Measurements from ENCODE around the gene CD163. TPM values are rescaled to one million over a fixed set of nuclear protein-coding genes. Genes with fewer than 3 reads are reported as not detected.

Gene CD163
- polyA plus RNA-seq (2013, experiment 1 of 2) = 0.01 TPM
- polyA plus RNA-seq (2013, experiment 2 of 2) = 0.01 TPM

DNA sequence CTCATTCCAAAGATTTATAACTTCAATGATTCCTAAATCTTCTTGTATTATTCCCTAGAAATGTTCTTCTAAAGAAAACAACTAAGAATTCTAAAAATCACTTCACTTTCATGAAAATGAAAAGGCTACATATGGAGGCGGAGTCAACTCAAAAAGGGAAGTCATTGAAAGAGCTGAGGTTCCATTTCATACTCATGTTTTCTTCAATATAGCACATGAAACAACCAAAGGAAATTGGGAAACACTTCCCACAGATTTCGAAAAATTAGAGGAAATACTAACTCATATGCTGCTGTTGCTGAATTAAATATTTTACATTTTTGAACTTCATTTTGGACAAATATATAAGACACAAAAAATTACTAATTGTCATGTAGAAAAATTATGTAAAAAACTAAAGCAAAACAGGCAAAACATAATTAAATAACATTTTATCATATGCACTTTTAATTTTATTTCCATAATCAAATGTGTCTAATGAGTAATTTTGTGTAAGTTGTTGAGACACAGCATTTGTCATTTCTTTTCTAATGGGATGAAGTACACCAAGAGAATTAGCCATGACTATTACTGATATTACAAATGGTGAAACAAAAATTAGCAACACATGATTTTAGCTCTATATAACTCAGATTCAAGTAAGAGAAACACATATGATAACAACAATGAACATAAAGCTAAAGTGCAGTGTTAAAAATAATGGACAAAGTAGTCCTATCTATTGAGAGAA, at the start of gene CD163:
Gene CD163 (minus strand): TSS at position 92 of the 730 bp plus-strand sequence. CDS start 87 bp downstream, at position 5.
- no peaks in the 10 kb centered on the region for H3K27me3 ChIP-seq (ENCODE audit: control insufficient read depth in 3 of 3, insufficient read depth in 3 of 3, low read depth in 1 of 3, low read length in 3 of 3)
- H2AFZ ChIP-seq (ENCODE audit: low read length) = no peak within 1 kb of the TSS
- DNase-seq (ENCODE audit: low spot score) = no peak
- H3K9ac ChIP-seq (ENCODE audit: low read depth, low read length, poor library complexity) = no peak within 1 kb of the TSS
- H3K23ac ChIP-seq (ENCODE audit: low read depth, low read length, poor library complexity) = no peak within 1 kb of the TSS
- H3K4me3 ChIP-seq (ENCODE audit: low read length in 2 of 2) = no peak within 1 kb of the TSS
- no peak within 1 kb of the TSS for H3K4ac ChIP-seq (ENCODE audit: low read length)
- no peak within 1 kb of the TSS for H3K4me2 ChIP-seq (ENCODE audit: insufficient read depth, low read length, poor library complexity, severe bottlenecking)
- no peaks in the 10 kb centered on the region for H3K79me1 ChIP-seq (ENCODE audit: low read depth, low read length)
- no CpG with 5 or more reads among the region's 2 CpGs for WGBS, 2 donors (ENCODE audit: extremely low coverage in 2 of 2, insufficient read length in 2 of 2, insufficient replicate concordance in 1 of 2)
- H4K8ac ChIP-seq (ENCODE audit: low read depth, low read length) = no peak within 1 kb of the TSS
- no peak within 1 kb of the TSS for H2BK5ac ChIP-seq (ENCODE audit: low read length)
- no peak within 1 kb of the TSS for H2BK15ac ChIP-seq (ENCODE audit: low read length)
- H4K91ac ChIP-seq (ENCODE audit: low read depth, low read length, poor library complexity) = no peak within 1 kb of the TSS
- H2BK12ac ChIP-seq (ENCODE audit: low read length) = no peak within 1 kb of the TSS
- H3K18ac ChIP-seq (ENCODE audit: low read length) = no peak within 1 kb of the TSS
- no peak within 1 kb of the TSS for H2AK5ac ChIP-seq (ENCODE audit: low read depth, low read length)
- no peaks in the 10 kb centered on the region for H3K36me3 ChIP-seq (replicated peaks in 1 of 2; ENCODE audit: control insufficient read depth in 2 of 2, insufficient read depth in 2 of 2, low read length in 2 of 2)
- no peak within 1 kb of the TSS for H3K27ac ChIP-seq (replicated peaks; ENCODE audit: low read length)
- H3K9me3 ChIP-seq (replicated peaks in 1 of 2; ENCODE audit: control insufficient read depth in 2 of 2, insufficient read depth in 1 of 2, low read depth in 1 of 2, low read length in 2 of 2) = no peaks in the 10 kb centered on the region
- no peak within 1 kb of the TSS for H3K14ac ChIP-seq (ENCODE audit: low read length)
- H3K4me1 ChIP-seq (ENCODE audit: control insufficient read depth in 2 of 2, insufficient read depth in 1 of 2, low read depth in 1 of 2, low read length in 2 of 2) = no peaks in the 10 kb centered on the region
- no peak within 1 kb of the TSS for H2BK120ac ChIP-seq (ENCODE audit: low read depth, low read length)

DNA sequence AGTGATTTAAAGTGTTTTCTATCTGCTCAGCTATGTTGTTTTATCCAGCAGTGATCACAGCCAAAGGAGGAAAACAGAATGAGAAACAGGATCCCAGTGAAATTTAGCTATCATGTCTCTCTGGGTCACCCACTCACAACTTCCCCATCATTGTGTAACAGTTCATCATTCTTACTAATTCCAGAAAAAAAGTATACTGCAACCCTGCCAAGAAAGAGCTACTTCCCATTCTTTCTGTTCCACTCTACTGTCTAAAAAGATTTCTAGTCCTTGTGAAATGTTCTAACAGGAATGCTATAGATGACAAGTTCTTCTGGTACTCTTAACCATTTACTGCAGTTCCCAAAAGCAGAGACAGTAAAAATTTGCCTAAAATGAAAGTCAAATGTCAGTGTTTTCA, 39.2 kb upstream of the CD163 start:
- Histone ChIP-seq H3K27ac (replicated peaks; ENCODE audit: low read length) (no peak overlapping the region), H3K4ac (ENCODE audit: low read length) (no peak overlapping the region), H2AFZ (ENCODE audit: low read length) (no peak overlapping the region), H4K8ac (ENCODE audit: low read depth, low read length) (no peak overlapping the region), H2AK5ac (ENCODE audit: low read depth, low read length) (no peak overlapping the region), H3K23ac (ENCODE audit: low read depth, low read length, poor library complexity) (no peak overlapping the region), H3K18ac (ENCODE audit: low read length) (no peak overlapping the region), H3K36me3 (replicated peaks in 1 of 2; ENCODE audit: control insufficient read depth in 2 of 2, insufficient read depth in 2 of 2, low read length in 2 of 2) (no peaks in the 10 kb centered on the region), H3K4me1 (ENCODE audit: control insufficient read depth in 2 of 2, insufficient read depth in 1 of 2, low read depth in 1 of 2, low read length in 2 of 2) (no peaks in the 10 kb centered on the region), H3K4me2 (ENCODE audit: insufficient read depth, low read length, poor library complexity, severe bottlenecking) (no peak overlapping the region), H2BK5ac (ENCODE audit: low read length) (no peak overlapping the region), H2BK120ac (ENCODE audit: low read depth, low read length) (no peak overlapping the region), H3K9ac (ENCODE audit: low read depth, low read length, poor library complexity) (no peak overlapping the region), H2BK15ac (ENCODE audit: low read length) (no peak overlapping the region), H3K14ac (ENCODE audit: low read length) (no peak overlapping the region), H3K27me3 (ENCODE audit: control insufficient read depth in 3 of 3, insufficient read depth in 3 of 3, low read depth in 1 of 3, low read length in 3 of 3) (no peaks in the 10 kb centered on the region), H3K4me3 (ENCODE audit: low read length in 2 of 2) (no peak overlapping the region), H2BK12ac (ENCODE audit: low read length) (no peak overlapping the region), H3K9me3 (replicated peaks in 1 of 2; ENCODE audit: control insufficient read depth in 2 of 2, insufficient read depth in 1 of 2, low read depth in 1 of 2, low read length in 2 of 2) (no peaks in the 10 kb centered on the region), H3K79me1 (ENCODE audit: low read depth, low read length) (no peaks in the 10 kb centered on the region), H4K91ac (ENCODE audit: low read depth, low read length, poor library complexity) (no peak overlapping the region)
- DNase-seq (ENCODE audit: low spot score) = no peak

DNA sequence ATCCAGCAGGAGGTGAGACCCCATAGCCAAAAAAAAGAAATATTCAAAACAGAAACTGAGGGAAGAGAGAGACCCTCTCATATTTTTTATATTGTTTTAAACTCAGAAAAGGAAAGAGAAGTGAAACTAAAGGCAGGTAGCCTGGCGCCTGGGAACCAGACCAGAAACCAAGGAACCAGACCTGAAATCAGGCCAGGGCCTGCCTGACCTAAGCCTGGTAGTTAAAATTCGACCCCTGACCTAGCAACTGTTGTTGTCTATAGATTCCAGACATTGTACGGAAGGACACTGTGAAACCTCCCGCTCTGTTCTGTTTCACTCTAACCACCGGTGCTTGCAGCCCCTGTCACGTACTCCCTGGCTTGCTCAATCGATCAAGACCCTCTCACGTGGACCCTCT, 38.5 kb upstream of the CD163 start:
- no peak overlapping the region for H3K4me2 ChIP-seq (ENCODE audit: insufficient read depth, low read length, poor library complexity, severe bottlenecking)
- no peak overlapping the region for H3K4me3 ChIP-seq (ENCODE audit: low read length in 2 of 2)
- no peak for DNase-seq (ENCODE audit: low spot score)
- no peak overlapping the region for H2BK5ac ChIP-seq (ENCODE audit: low read length)
- H3K27me3 ChIP-seq (ENCODE audit: control insufficient read depth in 3 of 3, insufficient read depth in 3 of 3, low read depth in 1 of 3, low read length in 3 of 3) = no peaks in the 10 kb centered on the region
- H3K18ac ChIP-seq (ENCODE audit: low read length) = no peak overlapping the region
- no peak overlapping the region for H2AK5ac ChIP-seq (ENCODE audit: low read depth, low read length)
- no peak overlapping the region for H2BK12ac ChIP-seq (ENCODE audit: low read length)
- no peak overlapping the region for H2AFZ ChIP-seq (ENCODE audit: low read length)
- WGBS, 2 donors (ENCODE audit: extremely low coverage in 2 of 2, insufficient read length in 2 of 2, insufficient replicate concordance in 1 of 2) = no CpG with 5 or more reads among the region's 8 CpGs
- no peaks in the 10 kb centered on the region for H3K36me3 ChIP-seq (replicated peaks in 1 of 2; ENCODE audit: control insufficient read depth in 2 of 2, insufficient read depth in 2 of 2, low read length in 2 of 2)
- no peak overlapping the region for H3K27ac ChIP-seq (replicated peaks; ENCODE audit: low read length)
- no peak overlapping the region for H3K9ac ChIP-seq (ENCODE audit: low read depth, low read length, poor library complexity)
- H3K14ac ChIP-seq (ENCODE audit: low read length) = no peak overlapping the region
- no peak overlapping the region for H4K91ac ChIP-seq (ENCODE audit: low read depth, low read length, poor library complexity)
- H4K8ac ChIP-seq (ENCODE audit: low read depth, low read length) = no peak overlapping the region
- no peak overlapping the region for H2BK120ac ChIP-seq (ENCODE audit: low read depth, low read length)
- H2BK15ac ChIP-seq (ENCODE audit: low read length) = no peak overlapping the region
- H3K4me1 ChIP-seq (ENCODE audit: control insufficient read depth in 2 of 2, insufficient read depth in 1 of 2, low read depth in 1 of 2, low read length in 2 of 2) = no peaks in the 10 kb centered on the region
- H3K23ac ChIP-seq (ENCODE audit: low read depth, low read length, poor library complexity) = no peak overlapping the region
- no peaks in the 10 kb centered on the region for H3K79me1 ChIP-seq (ENCODE audit: low read depth, low read length)
- H3K9me3 ChIP-seq (replicated peaks in 1 of 2; ENCODE audit: control insufficient read depth in 2 of 2, insufficient read depth in 1 of 2, low read depth in 1 of 2, low read length in 2 of 2) = no peaks in the 10 kb centered on the region
- H3K4ac ChIP-seq (ENCODE audit: low read length) = no peak overlapping the region

- H4K91ac ChIP-seq (ENCODE audit: low read depth, low read length, poor library complexity) = no peak overlapping the region
- no peak overlapping the region for H3K9ac ChIP-seq (ENCODE audit: low read depth, low read length, poor library complexity)
- H3K4me2 ChIP-seq (ENCODE audit: insufficient read depth, low read length, poor library complexity, severe bottlenecking) = no peak overlapping the region
- no peak overlapping the region for H4K8ac ChIP-seq (ENCODE audit: low read depth, low read length)
- WGBS, 2 donors (ENCODE audit: extremely low coverage in 2 of 2, insufficient read length in 2 of 2, insufficient replicate concordance in 1 of 2) = no CpG with 5 or more reads among the region's 8 CpGs
- no peaks in the 10 kb centered on the region for H3K4me1 ChIP-seq (ENCODE audit: control insufficient read depth in 2 of 2, insufficient read depth in 1 of 2, low read depth in 1 of 2, low read length in 2 of 2)
- no peak overlapping the region for H3K18ac ChIP-seq (ENCODE audit: low read length)
- H3K27me3 ChIP-seq (ENCODE audit: control insufficient read depth in 3 of 3, insufficient read depth in 3 of 3, low read depth in 1 of 3, low read length in 3 of 3) = no peaks in the 10 kb centered on the region
- H2BK5ac ChIP-seq (ENCODE audit: low read length) = no peak overlapping the region
- no peak for DNase-seq (ENCODE audit: low spot score)
- no peaks in the 10 kb centered on the region for H3K36me3 ChIP-seq (replicated peaks in 1 of 2; ENCODE audit: control insufficient read depth in 2 of 2, insufficient read depth in 2 of 2, low read length in 2 of 2)
- no peaks in the 10 kb centered on the region for H3K9me3 ChIP-seq (replicated peaks in 1 of 2; ENCODE audit: control insufficient read depth in 2 of 2, insufficient read depth in 1 of 2, low read depth in 1 of 2, low read length in 2 of 2)
- no peak overlapping the region for H3K4ac ChIP-seq (ENCODE audit: low read length)
- H3K14ac ChIP-seq (ENCODE audit: low read length) = no peak overlapping the region
- H2AFZ ChIP-seq (ENCODE audit: low read length) = no peak overlapping the region
- H3K79me1 ChIP-seq (ENCODE audit: low read depth, low read length) = no peaks in the 10 kb centered on the region
- no peak overlapping the region for H3K23ac ChIP-seq (ENCODE audit: low read depth, low read length, poor library complexity)
- H2BK15ac ChIP-seq (ENCODE audit: low read length) = no peak overlapping the region
- H3K4me3 ChIP-seq (ENCODE audit: low read length in 2 of 2) = no peak overlapping the region
- H2BK12ac ChIP-seq (ENCODE audit: low read length) = no peak overlapping the region
- no peak overlapping the region for H3K27ac ChIP-seq (replicated peaks; ENCODE audit: low read length)
- no peak overlapping the region for H2BK120ac ChIP-seq (ENCODE audit: low read depth, low read length)
- no peak overlapping the region for H2AK5ac ChIP-seq (ENCODE audit: low read depth, low read length)
These were observed 10.8 kb upstream of the CD163 start for GRCh38 chr12:7514416-7514815.
